ENCODE data around the gene TBC1D20. TPM values are rescaled to one million over a fixed set of nuclear protein-coding genes. Genes with fewer than 3 reads are reported as not detected.

Gene TBC1D20
- total and polyA plus RNA-seq, 2 experiments from 2014 or later: 4.8 to 15.0 TPM

- no peak overlapping the region for H3K27ac ChIP-seq (ENCODE audit: low read depth)
- H3K27me3 ChIP-seq (ENCODE audit: insufficient read depth): no peaks in the 10 kb centered on the region
- TF ChIP-seq, protein P1, sequence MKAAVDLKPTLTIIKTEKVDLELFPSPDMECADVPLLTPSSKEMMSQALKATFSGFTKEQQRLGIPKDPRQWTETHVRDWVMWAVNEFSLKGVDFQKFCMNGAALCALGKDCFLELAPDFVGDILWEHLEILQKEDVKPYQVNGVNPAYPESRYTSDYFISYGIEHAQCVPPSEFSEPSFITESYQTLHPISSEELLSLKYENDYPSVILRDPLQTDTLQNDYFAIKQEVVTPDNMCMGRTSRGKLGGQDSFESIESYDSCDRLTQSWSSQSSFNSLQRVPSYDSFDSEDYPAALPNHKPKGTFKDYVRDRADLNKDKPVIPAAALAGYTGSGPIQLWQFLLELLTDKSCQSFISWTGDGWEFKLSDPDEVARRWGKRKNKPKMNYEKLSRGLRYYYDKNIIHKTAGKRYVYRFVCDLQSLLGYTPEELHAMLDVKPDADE (IDR thresholded peaks at IDR 0.05): no peak
- TF ChIP-seq, protein P2, sequence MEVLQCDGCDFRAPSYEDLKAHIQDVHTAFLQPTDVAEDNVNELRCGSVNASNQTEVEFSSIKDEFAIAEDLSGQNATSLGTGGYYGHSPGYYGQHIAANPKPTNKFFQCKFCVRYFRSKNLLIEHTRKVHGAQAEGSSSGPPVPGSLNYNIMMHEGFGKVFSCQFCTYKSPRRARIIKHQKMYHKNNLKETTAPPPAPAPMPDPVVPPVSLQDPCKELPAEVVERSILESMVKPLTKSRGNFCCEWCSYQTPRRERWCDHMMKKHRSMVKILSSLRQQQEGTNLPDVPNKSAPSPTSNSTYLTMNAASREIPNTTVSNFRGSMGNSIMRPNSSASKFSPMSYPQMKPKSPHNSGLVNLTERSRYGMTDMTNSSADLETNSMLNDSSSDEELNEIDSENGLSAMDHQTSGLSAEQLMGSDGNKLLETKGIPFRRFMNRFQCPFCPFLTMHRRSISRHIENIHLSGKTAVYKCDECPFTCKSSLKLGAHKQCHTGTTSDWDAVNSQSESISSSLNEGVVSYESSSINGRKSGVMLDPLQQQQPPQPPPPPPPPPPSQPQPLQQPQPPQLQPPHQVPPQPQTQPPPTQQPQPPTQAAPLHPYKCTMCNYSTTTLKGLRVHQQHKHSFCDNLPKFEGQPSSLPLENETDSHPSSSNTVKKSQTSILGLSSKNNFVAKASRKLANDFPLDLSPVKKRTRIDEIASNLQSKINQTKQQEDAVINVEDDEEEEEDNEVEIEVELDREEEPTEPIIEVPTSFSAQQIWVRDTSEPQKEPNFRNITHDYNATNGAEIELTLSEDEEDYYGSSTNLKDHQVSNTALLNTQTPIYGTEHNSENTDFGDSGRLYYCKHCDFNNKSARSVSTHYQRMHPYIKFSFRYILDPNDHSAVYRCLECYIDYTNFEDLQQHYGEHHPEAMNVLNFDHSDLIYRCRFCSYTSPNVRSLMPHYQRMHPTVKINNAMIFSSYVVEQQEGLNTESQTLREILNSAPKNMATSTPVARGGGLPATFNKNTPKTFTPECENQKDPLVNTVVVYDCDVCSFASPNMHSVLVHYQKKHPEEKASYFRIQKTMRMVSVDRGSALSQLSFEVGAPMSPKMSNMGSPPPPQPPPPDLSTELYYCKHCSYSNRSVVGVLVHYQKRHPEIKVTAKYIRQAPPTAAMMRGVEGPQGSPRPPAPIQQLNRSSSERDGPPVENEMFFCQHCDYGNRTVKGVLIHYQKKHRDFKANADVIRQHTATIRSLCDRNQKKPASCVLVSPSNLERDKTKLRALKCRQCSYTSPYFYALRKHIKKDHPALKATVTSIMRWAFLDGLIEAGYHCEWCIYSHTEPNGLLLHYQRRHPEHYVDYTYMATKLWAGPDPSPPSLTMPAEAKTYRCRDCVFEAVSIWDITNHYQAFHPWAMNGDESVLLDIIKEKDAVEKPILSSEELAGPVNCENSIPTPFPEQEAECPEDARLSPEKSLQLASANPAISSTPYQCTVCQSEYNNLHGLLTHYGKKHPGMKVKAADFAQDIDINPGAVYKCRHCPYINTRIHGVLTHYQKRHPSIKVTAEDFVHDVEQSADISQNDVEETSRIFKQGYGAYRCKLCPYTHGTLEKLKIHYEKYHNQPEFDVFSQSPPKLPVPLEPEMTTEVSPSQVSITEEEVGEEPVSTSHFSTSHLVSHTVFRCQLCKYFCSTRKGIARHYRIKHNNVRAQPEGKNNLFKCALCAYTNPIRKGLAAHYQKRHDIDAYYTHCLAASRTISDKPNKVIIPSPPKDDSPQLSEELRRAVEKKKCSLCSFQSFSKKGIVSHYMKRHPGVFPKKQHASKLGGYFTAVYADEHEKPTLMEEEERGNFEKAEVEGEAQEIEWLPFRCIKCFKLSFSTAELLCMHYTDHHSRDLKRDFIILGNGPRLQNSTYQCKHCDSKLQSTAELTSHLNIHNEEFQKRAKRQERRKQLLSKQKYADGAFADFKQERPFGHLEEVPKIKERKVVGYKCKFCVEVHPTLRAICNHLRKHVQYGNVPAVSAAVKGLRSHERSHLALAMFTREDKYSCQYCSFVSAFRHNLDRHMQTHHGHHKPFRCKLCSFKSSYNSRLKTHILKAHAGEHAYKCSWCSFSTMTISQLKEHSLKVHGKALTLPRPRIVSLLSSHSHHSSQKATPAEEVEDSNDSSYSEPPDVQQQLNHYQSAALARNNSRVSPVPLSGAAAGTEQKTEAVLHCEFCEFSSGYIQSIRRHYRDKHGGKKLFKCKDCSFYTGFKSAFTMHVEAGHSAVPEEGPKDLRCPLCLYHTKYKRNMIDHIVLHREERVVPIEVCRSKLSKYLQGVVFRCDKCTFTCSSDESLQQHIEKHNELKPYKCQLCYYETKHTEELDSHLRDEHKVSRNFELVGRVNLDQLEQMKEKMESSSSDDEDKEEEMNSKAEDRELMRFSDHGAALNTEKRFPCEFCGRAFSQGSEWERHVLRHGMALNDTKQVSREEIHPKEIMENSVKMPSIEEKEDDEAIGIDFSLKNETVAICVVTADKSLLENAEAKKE (CRISPR knock-in tag; IDR thresholded peaks at IDR 0.05): no peak
- TF ChIP-seq CREB1 (CRISPR knock-in tag; IDR thresholded peaks at IDR 0.05; ENCODE audit: low read depth) (no peak), ZNF331 (CRISPR knock-in tag; IDR thresholded peaks at IDR 0.05; ENCODE audit: low read depth) (no peak), NANOG (IDR thresholded peaks at IDR 0.05; ENCODE audit: borderline replicate concordance) (no peak), EZH2phosphoT487 (IDR thresholded peaks at IDR 0.05; ENCODE audit: unreplicated experiment) (no peak), STAT1 (IDR thresholded peaks at IDR 0.05; ENCODE audit: unreplicated experiment) (no peak), JUNB (IDR thresholded peaks at IDR 0.05; ENCODE audit: unreplicated experiment) (no peak), REST (IDR thresholded peaks at IDR 0.05; ENCODE audit: unreplicated experiment) (no peak), EZH2 (IDR thresholded peaks at IDR 0.05; ENCODE audit: low read depth, unreplicated experiment) (no peak), ZNF114 (CRISPR knock-in tag; IDR thresholded peaks at IDR 0.05) (no peak), POLR2AphosphoS5 (IDR thresholded peaks at IDR 0.05; ENCODE audit: low read depth) (no peak)
- TF ChIP-seq, protein P3, sequence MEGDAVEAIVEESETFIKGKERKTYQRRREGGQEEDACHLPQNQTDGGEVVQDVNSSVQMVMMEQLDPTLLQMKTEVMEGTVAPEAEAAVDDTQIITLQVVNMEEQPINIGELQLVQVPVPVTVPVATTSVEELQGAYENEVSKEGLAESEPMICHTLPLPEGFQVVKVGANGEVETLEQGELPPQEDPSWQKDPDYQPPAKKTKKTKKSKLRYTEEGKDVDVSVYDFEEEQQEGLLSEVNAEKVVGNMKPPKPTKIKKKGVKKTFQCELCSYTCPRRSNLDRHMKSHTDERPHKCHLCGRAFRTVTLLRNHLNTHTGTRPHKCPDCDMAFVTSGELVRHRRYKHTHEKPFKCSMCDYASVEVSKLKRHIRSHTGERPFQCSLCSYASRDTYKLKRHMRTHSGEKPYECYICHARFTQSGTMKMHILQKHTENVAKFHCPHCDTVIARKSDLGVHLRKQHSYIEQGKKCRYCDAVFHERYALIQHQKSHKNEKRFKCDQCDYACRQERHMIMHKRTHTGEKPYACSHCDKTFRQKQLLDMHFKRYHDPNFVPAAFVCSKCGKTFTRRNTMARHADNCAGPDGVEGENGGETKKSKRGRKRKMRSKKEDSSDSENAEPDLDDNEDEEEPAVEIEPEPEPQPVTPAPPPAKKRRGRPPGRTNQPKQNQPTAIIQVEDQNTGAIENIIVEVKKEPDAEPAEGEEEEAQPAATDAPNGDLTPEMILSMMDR (conservative IDR thresholded peaks at IDR 0.05; ENCODE audit: low read depth in 2 of 2): no peak
- no peak overlapping the region for H3K4me3 Mint-ChIP-seq
- H3K36me3 ChIP-seq (ENCODE audit: insufficient read depth): peaks cover 5% of the 10 kb centered on the region; the same call in 1 of the 2 replicates
- no peak overlapping the region for H3K4me2 ChIP-seq
- no peaks in the 10 kb centered on the region for H3K4me1 ChIP-seq (ENCODE audit: insufficient read depth)
- no peaks in the 10 kb centered on the region for H3K9me2 ChIP-seq (ENCODE audit: insufficient read depth)
- H3K27ac Mint-ChIP-seq: no peak overlapping the region
- H3F3A ChIP-seq (replicated peaks; ENCODE audit: low read depth): no peaks in the 10 kb centered on the region
- H3K36me3 Mint-ChIP-seq (ENCODE audit: low read depth): peaks cover 48% of the 10 kb centered on the region
- peaks cover 40% of the 10 kb centered on the region for H3K9me3 Mint-ChIP-seq
- no peaks in the 10 kb centered on the region; the same call in 2 of the 3 replicates for H3K4me1 Mint-ChIP-seq
- no peak for ATAC-seq
- peaks cover 11% of the 10 kb centered on the region for H3K27me3 Mint-ChIP-seq (ENCODE audit: insufficient read depth, low read depth, poor library complexity)
- H2AFZ ChIP-seq: no peak overlapping the region
- no peak overlapping the region for H3K4me3 ChIP-seq
- DNase-seq (ENCODE audit: low spot score): no peak
- H4K20me1 ChIP-seq (replicated peaks; ENCODE audit: insufficient read depth): 0 out of 2 replicates have a peak, but pooled peaks cover 6% of the 10 kb centered on the region
- no peaks in the 10 kb centered on the region for H3K79me2 ChIP-seq (replicated peaks; ENCODE audit: insufficient read depth)
Measured at GRCh38 chr20:474581-474980, 12.2 kb upstream of the TBC1D20 start.

Measured in GM23338 (cell line).